SK-N-SH treated with all-trans-retinoic acid at 6 μM for 48 hours (cell line): Measurements from ENCODE around the gene ANK3.

ENCODE experiments used
- ATAC-seq: fragments of 200-7000 bp; cut with Tn5 transposase; 3 replicates; pipeline ENCODE4 v1.9.1; 2020; ENCODE audit warnings: mild to moderate bottlenecking, moderate library complexity
- ARNTL ChIP-seq: fragments of 450-650 bp; formaldehyde crosslinking; IDR thresholded peaks from 2 replicates; pipeline ENCODE4 v1.5.0; 2020; ENCODE audit warnings: low read depth, mild to moderate bottlenecking, moderate library complexity, borderline replicate concordance
- BACH2 ChIP-seq: fragments of 250-450 bp; sonication (Bioruptor Pico); IDR thresholded peaks from 2 replicates; pipeline ENCODE4 v1.9.0; 2021; ENCODE audit warnings: mild to moderate bottlenecking, borderline replicate concordance
- ESRRG ChIP-seq: fragments of 250-450 bp; sonication (Bioruptor Pico); IDR thresholded peaks from 2 replicates; pipeline ENCODE4 v1.6.1; 2021; ENCODE audit warnings: mild to moderate bottlenecking
- GLIS3 ChIP-seq: fragments of 250-450 bp; sonication (Bioruptor Pico); IDR thresholded peaks from 2 replicates; pipeline ENCODE4 v1.5.0; 2020; ENCODE audit warnings: mild to moderate bottlenecking, moderate library complexity
- ISL1 ChIP-seq: fragments of 250-450 bp; sonication (Bioruptor Pico); IDR thresholded peaks from 2 replicates; pipeline ENCODE4 v2.1.2; 2022; ENCODE audit warnings: mild to moderate bottlenecking, moderate library complexity
- OSR1 ChIP-seq: fragments of 250-450 bp; sonication (Bioruptor Pico); IDR thresholded peaks from 2 replicates; pipeline ENCODE4 v1.8.0; 2022; ENCODE audit warnings: moderate library complexity, mild to moderate bottlenecking, inconsistent platforms
- PPARA ChIP-seq: fragments of 250-450 bp; sonication (Bioruptor Pico); IDR thresholded peaks from 2 replicates; pipeline ENCODE4 v1.5.0; 2020; ENCODE audit warnings: mild to moderate bottlenecking, borderline replicate concordance
- RARB ChIP-seq: fragments of 250-450 bp; sonication (Bioruptor Pico); IDR thresholded peaks from 2 replicates; pipeline ENCODE4 v1.8.0; 2021; ENCODE audit warnings: mild to moderate bottlenecking, moderate library complexity
- SNAI2 ChIP-seq: fragments of 250-450 bp; sonication (Bioruptor Pico); IDR thresholded peaks from 2 replicates; pipeline ENCODE4 v1.5.0; 2020; ENCODE audit warnings: mild to moderate bottlenecking, moderate library complexity
- TCF4 ChIP-seq: fragments of 250-450 bp; sonication (Bioruptor Pico); IDR thresholded peaks from 2 replicates; pipeline ENCODE4 v1.8.0; 2021; ENCODE audit warnings: mild to moderate bottlenecking, moderate library complexity, borderline replicate concordance
- TOX ChIP-seq: fragments of 250-450 bp; sonication (Bioruptor Pico); IDR thresholded peaks from 2 replicates; pipeline ENCODE4 v1.8.0; 2021; ENCODE audit warnings: mild to moderate bottlenecking, moderate library complexity, borderline replicate concordance
- ZC3H10 ChIP-seq: fragments of 250-450 bp; sonication (Bioruptor Pico); IDR thresholded peaks from 2 replicates; pipeline ENCODE4 v1.5.1; 2021; ENCODE audit warnings: mild to moderate bottlenecking, moderate library complexity
- ZFP30 ChIP-seq: fragments of 450-650 bp; formaldehyde crosslinking; IDR thresholded peaks from 2 replicates; pipeline ENCODE4 v1.5.0; 2022; ENCODE audit warnings: mild to moderate bottlenecking, moderate library complexity
- ZNF565 ChIP-seq: fragments of 450-650 bp; formaldehyde crosslinking; conservative IDR thresholded peaks from 2 replicates; pipeline ENCODE4 v1.5.0; 2020; ENCODE audit warnings: low read depth, mild to moderate bottlenecking, moderate library complexity
- ZNF70 ChIP-seq: fragments of 450-650 bp; formaldehyde crosslinking; IDR thresholded peaks from 2 replicates; pipeline ENCODE4 v1.5.0; 2020; ENCODE audit warnings: mild to moderate bottlenecking, moderate library complexity
- ZNF8 ChIP-seq: fragments of 450-650 bp; formaldehyde crosslinking; IDR thresholded peaks from 2 replicates; pipeline ENCODE4 v1.5.0; 2020; ENCODE audit warnings: mild to moderate bottlenecking, moderate library complexity
- TF ChIP-seq, protein P1 (sequence below): fragments of 250-450 bp; sonication (Bioruptor Pico); IDR thresholded peaks from 2 replicates; pipeline ENCODE4 v1.5.1; 2020; ENCODE audit warnings: low read depth, mild to moderate bottlenecking, moderate library complexity
- TF ChIP-seq, protein P2 (sequence below): fragments of 250-450 bp; sonication (Bioruptor Pico); IDR thresholded peaks from 2 replicates; pipeline ENCODE4 v1.8.0; 2020; ENCODE audit warnings: mild to moderate bottlenecking, moderate library complexity, borderline replicate concordance
- TF ChIP-seq, protein P3 (sequence below): fragments of 250-450 bp; sonication (Bioruptor Pico); IDR thresholded peaks from 2 replicates; pipeline ENCODE4 v1.5.1; 2021; ENCODE audit warnings: mild to moderate bottlenecking, moderate library complexity
- TF ChIP-seq, protein P4 (sequence below): fragments of 250-450 bp; sonication (Bioruptor Pico); IDR thresholded peaks from 2 replicates; pipeline ENCODE4 v1.5.0; 2020; ENCODE audit warnings: mild to moderate bottlenecking, moderate library complexity

The ANK3 gene

DNA sequence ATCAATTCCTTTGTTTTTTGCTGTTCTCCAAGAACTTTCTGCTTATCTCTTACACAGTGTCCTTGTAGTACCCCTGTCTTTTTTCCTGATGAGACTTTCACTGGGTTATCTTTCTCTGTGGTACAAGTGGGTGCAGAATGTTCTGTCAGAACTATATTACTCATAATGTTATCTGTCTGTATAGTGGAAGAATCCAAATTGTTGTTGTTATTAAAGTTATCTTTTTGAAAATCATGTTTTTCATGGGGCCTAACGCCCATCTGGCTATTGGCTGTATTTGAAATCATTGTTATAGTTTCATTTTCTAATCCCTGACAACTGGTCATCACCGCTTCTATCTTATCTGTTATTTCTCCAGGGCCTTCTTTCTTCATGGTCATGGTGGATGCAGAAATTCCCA is 320.4 kb downstream of the ANK3 start:
- ATAC-seq = no peak
- TF ChIP-seq, protein P1, sequence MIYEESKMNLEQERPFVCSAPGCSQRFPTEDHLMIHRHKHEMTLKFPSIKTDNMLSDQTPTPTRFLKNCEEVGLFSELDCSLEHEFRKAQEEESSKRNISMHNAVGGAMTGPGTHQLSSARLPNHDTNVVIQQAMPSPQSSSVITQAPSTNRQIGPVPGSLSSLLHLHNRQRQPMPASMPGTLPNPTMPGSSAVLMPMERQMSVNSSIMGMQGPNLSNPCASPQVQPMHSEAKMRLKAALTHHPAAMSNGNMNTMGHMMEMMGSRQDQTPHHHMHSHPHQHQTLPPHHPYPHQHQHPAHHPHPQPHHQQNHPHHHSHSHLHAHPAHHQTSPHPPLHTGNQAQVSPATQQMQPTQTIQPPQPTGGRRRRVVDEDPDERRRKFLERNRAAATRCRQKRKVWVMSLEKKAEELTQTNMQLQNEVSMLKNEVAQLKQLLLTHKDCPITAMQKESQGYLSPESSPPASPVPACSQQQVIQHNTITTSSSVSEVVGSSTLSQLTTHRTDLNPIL (CRISPR knock-in tag) = no peak
- TF ChIP-seq ZFP30 (CRISPR knock-in tag) (no peak), TCF4 (CRISPR knock-in tag) (no peak)
- TF ChIP-seq, all 23 proteins: peak for 0

DNA sequence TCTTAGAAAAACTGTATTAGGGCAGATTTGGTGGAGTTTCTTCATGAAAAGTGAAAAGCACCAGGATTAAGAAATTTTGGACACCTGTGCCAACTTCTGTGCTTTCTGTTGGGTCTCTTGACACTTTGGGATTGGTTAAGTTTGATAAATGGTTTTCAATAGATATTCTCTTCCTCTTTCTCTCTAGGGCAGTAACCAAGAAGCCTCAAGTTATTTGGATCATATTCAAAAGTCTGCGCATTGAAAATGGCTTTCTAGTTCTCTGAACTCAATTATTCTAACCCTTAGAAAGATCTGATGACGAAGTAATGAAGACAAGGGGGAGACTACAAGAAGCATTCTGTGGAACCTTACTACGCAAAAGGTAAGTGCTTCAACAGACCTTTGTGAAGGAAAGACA is 339.3 kb downstream of the ANK3 start:
- no peak for ATAC-seq
- TF ChIP-seq ZNF8 (no peak), PPARA (no peak), BACH2 (CRISPR knock-in tag) (no peak), ZNF70 (CRISPR knock-in tag) (no peak), ZNF565 (CRISPR knock-in tag) (no peak), SNAI2 (CRISPR knock-in tag) (no peak), ESRRG (CRISPR knock-in tag) (no peak), TCF4 (CRISPR knock-in tag) (no peak), ZC3H10 (CRISPR knock-in tag) (no peak), TOX (no peak), ISL1 (CRISPR knock-in tag) (no peak)
- TF ChIP-seq, protein P2, sequence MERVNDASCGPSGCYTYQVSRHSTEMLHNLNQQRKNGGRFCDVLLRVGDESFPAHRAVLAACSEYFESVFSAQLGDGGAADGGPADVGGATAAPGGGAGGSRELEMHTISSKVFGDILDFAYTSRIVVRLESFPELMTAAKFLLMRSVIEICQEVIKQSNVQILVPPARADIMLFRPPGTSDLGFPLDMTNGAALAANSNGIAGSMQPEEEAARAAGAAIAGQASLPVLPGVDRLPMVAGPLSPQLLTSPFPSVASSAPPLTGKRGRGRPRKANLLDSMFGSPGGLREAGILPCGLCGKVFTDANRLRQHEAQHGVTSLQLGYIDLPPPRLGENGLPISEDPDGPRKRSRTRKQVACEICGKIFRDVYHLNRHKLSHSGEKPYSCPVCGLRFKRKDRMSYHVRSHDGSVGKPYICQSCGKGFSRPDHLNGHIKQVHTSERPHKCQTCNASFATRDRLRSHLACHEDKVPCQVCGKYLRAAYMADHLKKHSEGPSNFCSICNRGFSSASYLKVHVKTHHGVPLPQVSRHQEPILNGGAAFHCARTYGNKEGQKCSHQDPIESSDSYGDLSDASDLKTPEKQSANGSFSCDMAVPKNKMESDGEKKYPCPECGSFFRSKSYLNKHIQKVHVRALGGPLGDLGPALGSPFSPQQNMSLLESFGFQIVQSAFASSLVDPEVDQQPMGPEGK = no peak
- TF ChIP-seq, protein P1 (CRISPR knock-in tag) = no peak

DNA sequence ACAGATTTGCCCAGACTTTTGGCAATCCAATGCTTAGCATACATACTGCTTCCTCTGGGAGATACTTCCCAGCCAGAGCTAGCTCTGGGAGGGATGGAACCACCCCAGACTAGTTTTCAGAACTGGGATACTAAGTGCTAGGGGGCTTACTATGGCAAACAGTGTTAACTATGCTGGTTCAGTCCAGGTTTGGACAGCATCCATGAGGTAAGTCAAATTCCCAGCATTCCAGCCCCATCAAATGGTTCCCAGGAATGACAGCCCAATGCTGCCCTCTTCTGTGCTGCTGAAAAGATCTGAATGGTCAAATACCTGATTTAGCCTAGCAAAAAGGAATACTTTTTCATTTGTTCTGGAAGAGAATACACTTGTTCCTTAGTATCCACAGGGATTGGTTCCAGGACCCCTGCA is 341.6 kb downstream of the ANK3 start:
- peak; percentile 75 for ATAC-seq
- TF ChIP-seq ZFP30 (CRISPR knock-in tag) = no peak
- TF ChIP-seq, protein P3, sequence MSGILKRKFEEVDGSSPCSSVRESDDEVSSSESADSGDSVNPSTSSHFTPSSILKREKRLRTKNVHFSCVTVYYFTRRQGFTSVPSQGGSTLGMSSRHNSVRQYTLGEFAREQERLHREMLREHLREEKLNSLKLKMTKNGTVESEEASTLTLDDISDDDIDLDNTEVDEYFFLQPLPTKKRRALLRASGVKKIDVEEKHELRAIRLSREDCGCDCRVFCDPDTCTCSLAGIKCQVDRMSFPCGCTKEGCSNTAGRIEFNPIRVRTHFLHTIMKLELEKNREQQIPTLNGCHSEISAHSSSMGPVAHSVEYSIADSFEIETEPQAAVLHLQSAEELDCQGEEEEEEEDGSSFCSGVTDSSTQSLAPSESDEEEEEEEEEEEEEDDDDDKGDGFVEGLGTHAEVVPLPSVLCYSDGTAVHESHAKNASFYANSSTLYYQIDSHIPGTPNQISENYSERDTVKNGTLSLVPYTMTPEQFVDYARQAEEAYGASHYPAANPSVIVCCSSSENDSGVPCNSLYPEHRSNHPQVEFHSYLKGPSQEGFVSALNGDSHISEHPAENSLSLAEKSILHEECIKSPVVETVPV (CRISPR knock-in tag) = no peak
- TF ChIP-seq ARNTL (CRISPR knock-in tag) = no peak
- TF ChIP-seq ESRRG (CRISPR knock-in tag) = no peak
- no peak for TF ChIP-seq RARB (CRISPR knock-in tag)
- no peak for TF ChIP-seq TCF4 (CRISPR knock-in tag)
- TF ChIP-seq SNAI2 (CRISPR knock-in tag) = no peak
- TF ChIP-seq TOX = no peak
- TF ChIP-seq, protein P1 (CRISPR knock-in tag) = no peak
- no peak for TF ChIP-seq GLIS3 (CRISPR knock-in tag)
- no peak for TF ChIP-seq PPARA
- TF ChIP-seq ZNF565 (CRISPR knock-in tag) = no peak
- no peak for TF ChIP-seq OSR1
- no peak for TF ChIP-seq ISL1 (CRISPR knock-in tag)
- no peak for TF ChIP-seq BACH2 (CRISPR knock-in tag)
- TF ChIP-seq, protein P4, sequence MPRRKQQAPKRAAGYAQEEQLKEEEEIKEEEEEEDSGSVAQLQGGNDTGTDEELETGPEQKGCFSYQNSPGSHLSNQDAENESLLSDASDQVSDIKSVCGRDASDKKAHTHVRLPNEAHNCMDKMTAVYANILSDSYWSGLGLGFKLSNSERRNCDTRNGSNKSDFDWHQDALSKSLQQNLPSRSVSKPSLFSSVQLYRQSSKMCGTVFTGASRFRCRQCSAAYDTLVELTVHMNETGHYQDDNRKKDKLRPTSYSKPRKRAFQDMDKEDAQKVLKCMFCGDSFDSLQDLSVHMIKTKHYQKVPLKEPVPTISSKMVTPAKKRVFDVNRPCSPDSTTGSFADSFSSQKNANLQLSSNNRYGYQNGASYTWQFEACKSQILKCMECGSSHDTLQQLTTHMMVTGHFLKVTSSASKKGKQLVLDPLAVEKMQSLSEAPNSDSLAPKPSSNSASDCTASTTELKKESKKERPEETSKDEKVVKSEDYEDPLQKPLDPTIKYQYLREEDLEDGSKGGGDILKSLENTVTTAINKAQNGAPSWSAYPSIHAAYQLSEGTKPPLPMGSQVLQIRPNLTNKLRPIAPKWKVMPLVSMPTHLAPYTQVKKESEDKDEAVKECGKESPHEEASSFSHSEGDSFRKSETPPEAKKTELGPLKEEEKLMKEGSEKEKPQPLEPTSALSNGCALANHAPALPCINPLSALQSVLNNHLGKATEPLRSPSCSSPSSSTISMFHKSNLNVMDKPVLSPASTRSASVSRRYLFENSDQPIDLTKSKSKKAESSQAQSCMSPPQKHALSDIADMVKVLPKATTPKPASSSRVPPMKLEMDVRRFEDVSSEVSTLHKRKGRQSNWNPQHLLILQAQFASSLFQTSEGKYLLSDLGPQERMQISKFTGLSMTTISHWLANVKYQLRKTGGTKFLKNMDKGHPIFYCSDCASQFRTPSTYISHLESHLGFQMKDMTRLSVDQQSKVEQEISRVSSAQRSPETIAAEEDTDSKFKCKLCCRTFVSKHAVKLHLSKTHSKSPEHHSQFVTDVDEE (CRISPR knock-in tag) = no peak
